ENCODE results near the gene CNOT10.

The CNOT10 gene

GRCh38 chr3:32818970-32819511, 134.1 kb downstream of the CNOT10 start:
- no peak for DNase-seq (ENCODE audit: low read depth)

- no peak for DNase-seq (ENCODE audit: low read depth)
Observed at GRCh38 chr3:32819551-32820348, 134.8 kb downstream of the CNOT10 start.

GRCh38 chr3:32820430-32820829, 135.4 kb downstream of the CNOT10 start:
- no peak for DNase-seq (ENCODE audit: low read depth)

- no peak for DNase-seq (ENCODE audit: low read depth)
Observed at GRCh38 chr3:32820971-32821685, 136.1 kb downstream of the CNOT10 start.

- no peak for DNase-seq (ENCODE audit: low read depth)
Observed at GRCh38 chr3:32821686-32822296, 136.8 kb downstream of the CNOT10 start.

GRCh38 chr3:32822609-32823498, 137.9 kb downstream of the CNOT10 start:
- no peak for DNase-seq (ENCODE audit: low read depth)
